LNCaP clone FGC (cell line): ENCODE measurements around the gene SLC25A39.
A peak's percentile ranks its signal among the peaks of the same experiment; 100 is the strongest.

Source experiments
- DNase-seq: peaks from one replicate; pipeline ENCODE4 v3.0.0-alpha.2; 2011; ENCODE audit warnings: low read depth
- H3K4me3 ChIP-seq: 2 replicates; pipeline ENCODE4 v1.5.1; 2011; ENCODE audit warnings: mild to moderate bottlenecking, low read depth, low read length, control low read depth
- CTCF ChIP-seq: IDR thresholded peaks from 2 replicates; pipeline ENCODE4 v1.5.1; 2012; ENCODE audit warnings: mild to moderate bottlenecking; ENCODE audit not compliant: control insufficient read depth, insufficient read depth; ENCODE audit errors: extremely low read depth

The SLC25A39 gene

DNA sequence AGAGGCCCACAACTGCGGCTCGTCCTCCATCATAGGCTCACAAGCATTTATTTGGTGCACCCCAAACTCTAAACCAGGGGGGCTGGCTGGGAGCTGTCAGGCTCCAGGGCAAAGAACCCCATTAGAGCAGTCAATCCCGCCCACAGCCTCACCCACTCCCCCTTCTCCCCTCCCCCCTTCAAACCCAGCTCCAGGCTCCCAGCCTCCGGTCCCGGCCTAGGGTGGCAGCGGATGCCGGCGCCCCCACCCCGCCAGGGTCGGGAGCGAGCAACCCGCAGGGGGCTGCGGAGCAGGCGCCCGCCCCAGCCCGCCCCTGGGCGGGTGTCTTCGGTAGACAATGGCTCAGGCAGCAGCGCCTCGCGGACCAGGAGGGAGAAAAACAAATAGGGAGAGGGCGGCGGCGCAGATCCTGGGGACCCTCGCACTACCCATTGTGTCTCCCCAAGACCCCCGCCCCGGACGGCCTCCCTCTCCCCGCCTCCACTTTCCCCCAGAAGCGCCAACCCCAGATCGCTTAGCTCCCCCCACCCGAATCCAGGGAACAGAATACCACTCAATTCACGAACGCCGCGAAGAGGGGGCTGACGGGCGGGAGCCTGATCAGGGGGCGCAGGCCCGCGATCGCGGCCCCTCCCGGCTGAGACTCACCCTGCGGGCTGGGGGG is 38.5 kb upstream of the SLC25A39 start:
- DNase-seq, result no peak
- no peak for TF ChIP-seq CTCF
- peak overlapping the region; percentile 59 for H3K4me3 ChIP-seq

- H3K4me3 ChIP-seq, result peak overlapping the region; percentile 59
- no peak for DNase-seq
- TF ChIP-seq CTCF, result no peak
These were observed 37.9 kb upstream of the SLC25A39 start for GRCh38 chr17:44362459-44362948.

GRCh38 chr17:44361292-44362260 is 37.0 kb upstream of the SLC25A39 start:
- no peak overlapping the region for H3K4me3 ChIP-seq
- no peak for TF ChIP-seq CTCF
- no peak for DNase-seq

DNA sequence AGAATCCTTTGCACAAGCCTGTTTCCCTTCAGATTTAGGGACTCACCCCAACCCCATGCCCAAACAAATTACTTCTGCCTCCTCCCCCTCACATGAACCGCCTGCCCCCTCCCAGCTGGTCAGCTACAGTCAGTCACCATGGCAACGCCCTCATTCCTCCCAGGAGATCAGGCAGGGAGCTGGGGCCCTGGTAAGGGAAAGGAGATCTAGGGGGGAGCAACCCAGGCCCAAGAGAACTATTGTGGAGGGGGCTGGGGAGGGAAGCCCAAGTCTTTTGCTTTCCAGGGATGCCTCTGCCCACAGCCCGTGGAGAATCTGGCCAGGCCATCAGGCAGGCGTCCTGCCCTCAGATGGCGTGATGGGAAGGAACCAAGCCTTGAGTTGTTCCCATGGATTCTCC is 36.2 kb upstream of the SLC25A39 start:
- TF ChIP-seq CTCF, result no peak
- no peak overlapping the region for H3K4me3 ChIP-seq
- DNase-seq, result no peak

DNA sequence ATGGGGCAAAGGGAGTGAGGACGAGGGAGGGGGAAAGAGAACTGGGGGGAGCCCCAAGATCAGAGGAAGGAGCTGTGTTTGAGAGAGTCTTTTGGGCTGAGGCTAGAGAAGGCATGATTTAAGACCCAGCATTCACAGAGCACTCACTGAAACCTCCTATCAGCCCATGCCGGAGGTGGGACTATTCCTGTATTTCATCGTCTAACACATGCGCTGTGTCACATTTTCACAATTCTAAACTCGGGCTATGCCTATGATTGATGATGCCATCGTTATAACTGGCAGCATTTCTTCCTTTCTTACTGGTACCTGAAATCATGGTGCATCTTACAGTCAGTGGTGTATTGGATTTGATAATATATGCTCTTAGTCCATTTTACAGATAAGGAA is 35.5 kb upstream of the SLC25A39 start:
- no peak for TF ChIP-seq CTCF
- no peak for DNase-seq
- H3K4me3 ChIP-seq, result no peak overlapping the region

DNA sequence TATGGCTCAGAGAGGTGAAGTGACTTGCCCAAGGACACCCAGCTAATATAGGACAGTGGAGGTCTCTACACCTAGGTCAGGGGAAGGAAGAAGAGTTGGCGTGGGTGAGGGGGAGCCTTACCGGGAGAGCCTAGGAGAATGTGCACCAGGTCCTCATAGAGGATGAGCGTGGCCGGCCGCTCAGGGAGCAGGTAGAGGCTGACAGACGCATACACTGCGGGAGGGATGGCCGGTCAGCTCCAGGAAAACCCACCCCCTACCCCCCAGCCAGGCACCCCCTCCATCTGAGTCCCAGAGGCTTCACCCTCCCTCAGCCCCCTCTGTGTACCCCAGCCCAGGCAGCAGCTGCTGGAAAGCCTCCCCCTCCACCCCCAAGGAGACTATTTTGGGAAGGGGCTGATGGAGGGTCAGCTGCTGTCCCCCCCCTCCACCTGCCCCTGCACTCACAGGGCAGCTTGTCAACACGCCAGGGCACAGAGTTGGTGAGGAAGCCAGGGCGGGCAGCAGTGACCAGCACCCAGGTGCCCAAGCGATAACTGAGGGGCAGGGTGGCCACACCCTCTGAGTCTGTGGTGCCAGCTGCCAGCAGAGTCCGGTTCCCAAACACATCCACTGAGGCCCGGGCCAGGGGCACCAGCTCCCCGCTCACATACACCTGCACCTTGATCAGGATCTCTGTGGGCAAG is 35.0 kb upstream of the SLC25A39 start:
- H3K4me3 ChIP-seq, result no peak overlapping the region
- TF ChIP-seq CTCF, result no peak
- no peak for DNase-seq
